ENCODE results near the gene MMAB. TPM values are rescaled to one million over a fixed set of nuclear protein-coding genes. Genes with fewer than 3 reads are reported as not detected.

The MMAB gene
- total RNA-seq, 4 donors from 2014 or later, result 20.0 to 25.3 (median 21.0) TPM

DNA sequence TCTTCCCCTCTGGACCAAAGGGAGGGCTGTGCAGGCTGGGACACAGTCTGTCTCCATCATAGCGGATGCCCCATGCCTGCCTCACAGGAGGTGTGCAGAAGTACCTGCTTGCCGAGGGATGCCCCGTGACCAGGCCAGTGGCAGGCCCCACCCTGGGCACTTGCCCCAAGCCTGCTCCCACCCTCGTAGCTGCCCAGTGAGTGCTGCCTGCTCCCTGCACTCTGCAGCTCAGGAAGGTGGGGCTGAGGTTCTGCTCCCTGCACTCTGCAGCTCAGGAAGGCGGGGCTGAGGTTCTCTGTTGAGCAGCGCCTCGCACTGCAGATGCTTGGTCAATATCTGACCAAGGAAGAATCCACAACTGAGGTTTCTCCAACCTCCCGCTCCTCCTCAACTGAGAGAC is 6.9 kb downstream of the MMAB start:
- intact Hi-C loops (cut with DNase I), result no loop called here
- Histone ChIP-seq H3K9me3 (no peaks in the 10 kb centered on the region), H3K27ac (replicated peaks in 1 of 4) (no peak overlapping the region), H3K36me3 (peaks cover 8 to 99% (median 72%) of the 10 kb centered on the region in 4 donors), H3K4me3 (no peak overlapping the region), H3K4me1 (no peaks in the 10 kb centered on the region), H3K27me3 (no peaks in the 10 kb centered on the region)
- 100% methylated on average over 4 of the region's 8 CpGs for WGBS
- no peak for DNase-seq (ENCODE audit: extremely low spot score)
- TF ChIP-seq, protein P1, sequence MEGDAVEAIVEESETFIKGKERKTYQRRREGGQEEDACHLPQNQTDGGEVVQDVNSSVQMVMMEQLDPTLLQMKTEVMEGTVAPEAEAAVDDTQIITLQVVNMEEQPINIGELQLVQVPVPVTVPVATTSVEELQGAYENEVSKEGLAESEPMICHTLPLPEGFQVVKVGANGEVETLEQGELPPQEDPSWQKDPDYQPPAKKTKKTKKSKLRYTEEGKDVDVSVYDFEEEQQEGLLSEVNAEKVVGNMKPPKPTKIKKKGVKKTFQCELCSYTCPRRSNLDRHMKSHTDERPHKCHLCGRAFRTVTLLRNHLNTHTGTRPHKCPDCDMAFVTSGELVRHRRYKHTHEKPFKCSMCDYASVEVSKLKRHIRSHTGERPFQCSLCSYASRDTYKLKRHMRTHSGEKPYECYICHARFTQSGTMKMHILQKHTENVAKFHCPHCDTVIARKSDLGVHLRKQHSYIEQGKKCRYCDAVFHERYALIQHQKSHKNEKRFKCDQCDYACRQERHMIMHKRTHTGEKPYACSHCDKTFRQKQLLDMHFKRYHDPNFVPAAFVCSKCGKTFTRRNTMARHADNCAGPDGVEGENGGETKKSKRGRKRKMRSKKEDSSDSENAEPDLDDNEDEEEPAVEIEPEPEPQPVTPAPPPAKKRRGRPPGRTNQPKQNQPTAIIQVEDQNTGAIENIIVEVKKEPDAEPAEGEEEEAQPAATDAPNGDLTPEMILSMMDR (IDR thresholded peaks at IDR 0.05), result no peak
- TF ChIP-seq EP300 (IDR thresholded peaks at IDR 0.05) (no peak), POLR2AphosphoS5 (IDR thresholded peaks at IDR 0.05) (no peak), POLR2A (IDR thresholded peaks at IDR 0.05; ENCODE audit: low read depth) (no peak)

DNA sequence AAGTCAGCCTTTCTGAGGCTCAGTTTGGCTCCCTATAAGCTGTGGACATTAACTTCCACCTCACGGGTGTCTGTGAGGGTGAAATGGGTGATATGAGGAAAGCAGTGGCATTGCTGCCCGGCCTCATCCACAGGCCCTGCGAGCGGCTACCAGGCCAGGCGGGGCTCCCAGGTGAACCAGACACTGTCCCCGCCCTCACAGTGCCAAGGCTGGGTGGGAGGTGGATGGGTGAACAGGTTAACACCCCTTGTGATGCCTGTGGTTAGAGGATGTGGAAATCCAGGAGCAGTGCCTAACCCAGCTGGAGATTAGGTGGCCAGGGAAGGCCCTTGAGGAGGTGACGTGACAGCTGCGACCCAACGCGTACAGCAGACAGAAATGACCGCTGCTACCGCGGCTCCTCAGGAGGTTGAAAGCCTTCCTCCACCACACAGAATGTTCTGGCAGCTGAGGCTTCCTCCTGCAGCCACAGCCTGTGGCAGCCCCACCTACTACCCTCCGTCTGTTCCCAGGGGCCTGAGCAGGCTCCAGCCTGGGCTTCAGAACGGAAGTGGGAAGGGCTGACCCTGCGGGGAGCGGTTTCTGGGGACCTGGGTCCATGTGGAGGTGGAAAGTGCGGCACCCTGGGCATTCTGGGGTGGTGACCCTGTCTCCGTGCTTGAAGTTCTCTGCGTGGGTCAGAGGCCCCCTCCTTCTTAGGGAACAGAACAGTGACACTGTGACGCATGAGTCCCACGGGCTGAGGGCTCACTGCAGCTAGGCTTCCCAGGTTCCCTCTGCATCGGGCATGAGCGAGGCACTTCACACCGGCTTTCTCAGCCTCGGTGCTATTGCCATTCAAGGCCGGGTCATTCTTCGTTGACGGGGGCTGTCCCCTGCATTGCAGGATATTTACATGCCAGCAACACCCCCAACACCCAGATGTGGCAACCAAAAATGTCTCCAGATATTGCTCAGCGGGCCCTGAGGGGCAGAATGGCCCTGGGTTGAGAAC is 9.7 kb downstream of the MMAB start:
- intact Hi-C loops (cut with DNase I), result no loop called here
- DNase-seq (ENCODE audit: extremely low spot score), result no peak

DNA sequence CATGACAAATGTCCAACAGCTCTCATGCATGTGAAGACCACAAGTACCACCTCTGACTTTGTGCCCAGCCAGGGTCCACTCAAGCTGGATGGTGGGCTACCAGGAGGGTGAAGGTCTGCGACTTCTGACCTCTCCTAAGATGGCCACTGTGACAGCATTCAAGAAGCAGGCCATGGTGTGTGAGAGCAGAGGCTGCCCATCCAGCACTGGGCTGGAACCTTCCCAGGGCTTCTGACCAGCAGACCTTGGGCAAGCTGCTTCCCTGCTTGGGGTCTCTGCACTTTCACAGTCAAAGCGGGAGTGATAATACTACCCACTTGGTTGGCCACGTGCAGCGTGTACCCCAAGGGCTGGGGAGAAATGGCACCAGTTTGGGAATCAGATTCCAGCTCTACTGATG is 10.4 kb downstream of the MMAB start:
- H3K36me3 ChIP-seq, result peaks cover 8 to 99% (median 74%) of the 10 kb centered on the region in 4 donors
- WGBS, result 95% methylated on average over 3 of the region's 4 CpGs
- intact Hi-C loops (cut with DNase I), result no loop called here
- no peak overlapping the region for H3K27ac ChIP-seq (replicated peaks in 1 of 4)
- DNase-seq (ENCODE audit: extremely low spot score), result no peak
- H3K27me3 ChIP-seq, result no peaks in the 10 kb centered on the region
- H3K4me3 ChIP-seq, result no peak overlapping the region
- H3K9me3 ChIP-seq, result no peaks in the 10 kb centered on the region
- TF ChIP-seq, protein P1 (IDR thresholded peaks at IDR 0.05), result no peak
- no peak for TF ChIP-seq POLR2AphosphoS5 (IDR thresholded peaks at IDR 0.05)
- TF ChIP-seq EP300 (IDR thresholded peaks at IDR 0.05), result no peak
- TF ChIP-seq POLR2A (IDR thresholded peaks at IDR 0.05; ENCODE audit: low read depth), result no peak
- no peaks in the 10 kb centered on the region for H3K4me1 ChIP-seq

More for the DNA sequence above, 9.7 kb downstream of the MMAB start:
- Histone ChIP-seq H3K27ac (replicated peaks in 1 of 4) (peak overlapping the region in 1 of 4 donors; percentile 14), H3K9me3 (no peaks in the 10 kb centered on the region), H3K4me3 (no peak overlapping the region), H3K36me3 (peaks cover 8 to 99% (median 78%) of the 10 kb centered on the region in 4 donors), H3K4me1 (no peaks in the 10 kb centered on the region), H3K27me3 (no peaks in the 10 kb centered on the region)
- 89% methylated on average over 28 of the region's 30 CpGs for WGBS
- TF ChIP-seq POLR2A (IDR thresholded peaks at IDR 0.05; ENCODE audit: low read depth) (no peak), POLR2AphosphoS5 (IDR thresholded peaks at IDR 0.05) (no peak), EP300 (IDR thresholded peaks at IDR 0.05) (no peak)
- TF ChIP-seq, protein P1 (IDR thresholded peaks at IDR 0.05), result no peak

DNA sequence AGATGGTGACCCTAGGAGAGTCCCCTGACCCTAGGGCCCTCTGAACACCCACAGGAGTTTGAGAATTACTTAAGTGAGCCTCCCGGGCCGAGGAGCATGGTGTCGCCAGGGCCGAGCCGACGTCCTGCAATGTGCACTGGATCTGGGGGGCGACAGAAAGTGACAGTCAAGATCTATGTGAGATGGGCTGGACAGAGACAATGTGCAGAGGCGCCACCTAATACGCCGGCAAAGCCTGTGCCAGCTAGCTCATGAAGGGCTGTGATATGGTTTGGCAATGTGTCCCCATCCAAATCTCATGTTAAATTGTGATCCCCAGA is 11.6 kb downstream of the MMAB start:
- H3K9me3 ChIP-seq, result no peaks in the 10 kb centered on the region
- TF ChIP-seq POLR2AphosphoS5 (IDR thresholded peaks at IDR 0.05), result no peak
- TF ChIP-seq, protein P1 (IDR thresholded peaks at IDR 0.05), result no peak
- TF ChIP-seq POLR2A (IDR thresholded peaks at IDR 0.05; ENCODE audit: low read depth), result no peak
- no peaks in the 10 kb centered on the region for H3K27me3 ChIP-seq
- no peak for DNase-seq (ENCODE audit: extremely low spot score)
- no peak overlapping the region for H3K27ac ChIP-seq (replicated peaks in 1 of 4)
- peaks cover 8 to 99% (median 72%) of the 10 kb centered on the region in 4 donors for H3K36me3 ChIP-seq
- H3K4me3 ChIP-seq, result no peak overlapping the region
- no peaks in the 10 kb centered on the region for H3K4me1 ChIP-seq
- intact Hi-C loops (cut with DNase I), result no loop called here
- WGBS, result 88% methylated on average over 8 of the region's 10 CpGs

Measured in esophagus muscularis mucosa (tissue), 4 donors.